HepG2 (cell line): ENCODE measurements around the gene ELP5. TPM values are rescaled to one million over a fixed set of nuclear protein-coding genes. Genes with fewer than 3 reads are reported as not detected.

Experiments
- ATAC-seq: fragments of 200-7000 bp; cut with Tn5 transposase; 3 replicates; pipeline ENCODE4 v1.9.1; 2020; ENCODE audit warnings: mild to moderate bottlenecking, moderate library complexity
- BruUV-seq: library from RNA; stranded (reverse); fragments of 400-500 nt; replicated peaks from 2 replicates; lab custom pipeline; 2021; lab: Mats Ljungman, UMichigan
- CTCF ChIA-PET: fragments of 300-600 bp; formaldehyde crosslinking; extraction: SDS; loops from one replicate; lab custom pipeline; 2021; ENCODE audit warnings: low total read pairs, inconsistent platforms, low intra/inter-chr PET ratio; lab: Yijun Ruan, JAX
- POLR2A ChIA-PET: fragments of 350-600 bp; sonication (Branson Sonifier 250); formaldehyde crosslinking; loops from one replicate; lab custom pipeline; 2020; ENCODE audit warnings: antibody characterized with exemption, inconsistent platforms; lab: Yijun Ruan, JAX
- DNase-seq: peaks from one replicate; pipeline ENCODE4 v3.0.0-alpha.2; 2015; ENCODE audit warnings: low spot score
- FAIRE-seq: peaks from 3 replicates; lab custom pipeline; 2011; peaks lifted over from hg19 to GRCh38; lab: Jason Lieb, UNC
- H2AFZ ChIP-seq: one replicate; pipeline ENCODE4 v1.6.1; 2011; ENCODE audit warnings: low read length, inconsistent platforms
- H3K27ac ChIP-seq: fragments of 300-600 bp; 3 replicates; pipeline ENCODE4 v1.8.0; 2011; ENCODE audit warnings: mixed run types, mild to moderate bottlenecking, mixed read lengths, low read length, inconsistent platforms; ENCODE audit not compliant: insufficient read depth; ENCODE audit errors: extremely low read length
- H3K27me3 ChIP-seq, 2 experiments: fragments of 200-600 bp in 1 of 2; 2 replicates in 1 of 2; 3 replicates in 1 of 2; pipeline versions ENCODE4 v1.6.0 to v1.8.0; 2011; ENCODE audit warnings: low read length in 2 of 2, mild to moderate bottlenecking in 2 of 2, moderate library complexity in 2 of 2, inconsistent platforms in 1 of 2; ENCODE audit not compliant: insufficient read depth in 2 of 2, control insufficient read depth in 1 of 2
- H3K36me3 ChIP-seq, 2 experiments: fragments of 200-600 bp in 1 of 2; replicated peaks in 1 of 2; 2 replicates in 1 of 2; 3 replicates in 1 of 2; pipeline versions ENCODE4 v1.5.1 to v1.8.0; 2011; ENCODE audit warnings: low read length in 2 of 2, inconsistent platforms in 1 of 2; ENCODE audit not compliant: insufficient read depth in 2 of 2, control insufficient read depth in 1 of 2
- H3K4me1 ChIP-seq: 2 replicates; pipeline ENCODE4 v1.5.1; 2012; ENCODE audit warnings: low read length, inconsistent platforms; ENCODE audit not compliant: insufficient read depth
- H3K4me2 ChIP-seq: 2 replicates; pipeline ENCODE4 v1.6.0; 2011; ENCODE audit warnings: low read depth, low read length, inconsistent platforms
- H3K4me3 ChIP-seq, 3 experiments: fragments of 200-600 bp in 1 of 3; sonication (generic), shearing (Covaris generic) in 1 of 3; replicated peaks in 1 of 3; 2 replicates each; pipeline ENCODE4 v1.5.1; 2011 to 2016; ENCODE audit warnings: low read length in 3 of 3, inconsistent platforms in 2 of 3, low read depth in 2 of 3, mild to moderate bottlenecking in 2 of 3, control low read depth in 1 of 3, mixed read lengths in 1 of 3; ENCODE audit not compliant: insufficient read depth in 1 of 3
- H3K79me2 ChIP-seq: one replicate; pipeline ENCODE4 v1.6.1; 2011; ENCODE audit warnings: low read length, inconsistent platforms; ENCODE audit not compliant: insufficient read depth
- H3K9ac ChIP-seq: 2 replicates; pipeline ENCODE4 v1.6.0; 2011; ENCODE audit warnings: mild to moderate bottlenecking, low read depth, low read length, inconsistent platforms; ENCODE audit not compliant: insufficient read depth
- H3K9me3 ChIP-seq: 2 replicates; pipeline ENCODE4 v1.5.1; 2012; ENCODE audit warnings: mild to moderate bottlenecking, low read length
- H4K20me1 ChIP-seq: 2 replicates; pipeline ENCODE4 v1.6.0; 2011; ENCODE audit warnings: inconsistent platforms, mild to moderate bottlenecking, low read length, moderate library complexity; ENCODE audit not compliant: insufficient read depth
- MAFK ChIP-seq, 2 experiments: IDR thresholded peaks in 1 of 2; conservative IDR thresholded peaks in 1 of 2; 2 replicates each; pipeline ENCODE4 v1.6.1; 2011; ENCODE audit warnings: improper control_type of control experiment in 2 of 2, low read length in 2 of 2
- SOX6 ChIP-seq, 2 experiments: fragments of 450-650 bp in 1 of 2; sonication (generic) in 1 of 2; formaldehyde crosslinking in 1 of 2; IDR thresholded peaks; 2 replicates each; pipeline versions ENCODE4 v1.4.0 to v1.6.1; 2017 to 2020; ENCODE audit warnings: antibody characterized with exemption in 1 of 2, mild to moderate bottlenecking in 1 of 2, missing genetic modification reagents in 1 of 2
- YEATS4 ChIP-seq: sonication (generic); formaldehyde crosslinking; IDR thresholded peaks from 2 replicates; pipeline ENCODE4 v1.4.0; 2020; ENCODE audit warnings: missing genetic modification reagents, borderline replicate concordance
- ZNF407 ChIP-seq: sonication (generic); formaldehyde crosslinking; IDR thresholded peaks from one replicate; pipeline ENCODE4 v1.5.1; 2020; ENCODE audit warnings: mild to moderate bottlenecking, missing genetic modification reagents; ENCODE audit errors: not compliant biosample characterization
- ZNF746 ChIP-seq: sonication (generic); formaldehyde crosslinking; IDR thresholded peaks from 2 replicates; pipeline ENCODE4 v1.8.0; 2022; ENCODE audit warnings: mild to moderate bottlenecking, missing genetic modification reagents
- WGBS: methylation state at CpG from one replicate; pipeline ENCODE4 v1.1.6; 2017; ENCODE audit warnings: low lambda C conversion rate; 5-methylcytosine and 5-hydroxymethylcytosine counted together
- in situ Hi-C: cut with HindIII; loops from 2 replicates; pipeline ENCODE4 v1.10.0; 2017; ENCODE audit warnings: low pct_unique_long_range_greater_than_20kb; ENCODE audit not compliant: extremely low pct_ligation_motif_present
- intact Hi-C: fragments of 100-400 bp; cut with micrococcal nuclease; formaldehyde crosslinking; loops from one replicate; pipeline ENCODE4 v1.10.0; 2022; ENCODE audit not compliant: unreplicated experiment
- polyA plus RNA-seq, 8 experiments: library from polyadenylated mRNA; depleted of rRNA in 3 of 8; stranded (reverse) in 7 of 8; unstranded in 1 of 8; fragments of >200 nt; fragmentation: Illumina TruSeq in 4 of 8; extraction: Trizol in 4 of 8; gene quantifications; 2 replicates each; pipeline versions ENCODE4 v1.2.1 to v1.2.3, GENCODE V29; 2011 to 2016; ENCODE audit warnings: low read depth in 4 of 8, missing spikeins in 1 of 8, mixed read lengths in 1 of 8; ENCODE audit not compliant: insufficient read depth in 1 of 8
- total RNA-seq, 5 experiments: library from RNA; depleted of rRNA; stranded (reverse); fragments of >200 nt; fragmentation: Illumina TruSeq; extraction: Trizol; gene quantifications; 2 replicates each; pipeline ENCODE4 v1.2.3, GENCODE V29; 2016; ENCODE audit warnings: low read depth in 1 of 5
- TF ChIP-seq, protein P1 (sequence below): sonication (generic); formaldehyde crosslinking; IDR thresholded peaks from 2 replicates; pipeline ENCODE4 v1.4.0; 2020; ENCODE audit warnings: missing genetic modification reagents

ELP5 gene
- total and polyA plus RNA-seq, 2 of the 13 experiments (the other 11 are each of a cell fraction or from before 2014, with no cell fraction given), result 67.6 to 69.8 TPM

DNA sequence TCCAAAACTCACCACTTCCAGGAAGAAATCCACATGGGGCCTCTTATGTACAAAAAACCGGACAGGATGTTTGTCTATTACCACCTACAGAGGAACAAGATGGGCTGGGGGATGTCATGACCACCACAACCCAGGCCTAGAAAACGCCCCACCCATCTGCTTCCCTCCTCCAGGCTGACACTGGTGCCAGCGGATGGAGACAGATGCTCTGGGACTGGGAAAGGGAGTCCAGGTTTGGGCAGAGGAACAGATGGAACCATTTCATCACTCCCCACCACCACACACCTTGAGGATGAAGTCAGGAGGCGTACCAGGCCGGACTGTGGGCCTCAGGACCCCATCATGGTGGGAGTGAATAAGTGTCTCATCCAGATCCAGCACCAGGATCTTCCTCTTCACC lies 5.2 kb upstream of the ELP5 start:
- Histone ChIP-seq H3K4me1 (peaks cover 28% of the 10 kb centered on the region), H3K4me2 (no peak overlapping the region), H3K79me2 (peaks cover 44% of the 10 kb centered on the region), H3K27ac (no peak overlapping the region), H3K36me3 (peaks cover 5 to 27% of the 10 kb centered on the region in 2 experiments; a peak in 4 of 5 replicates), H3K9ac (no peak overlapping the region), H2AFZ (no peak overlapping the region), H4K20me1 (no peaks in the 10 kb centered on the region), H3K9me3 (no peaks in the 10 kb centered on the region), H3K27me3 (no peaks in the 10 kb centered on the region; a peak in 1 of 5 replicates), H3K4me3 (no peak overlapping the region)
- TF ChIP-seq ZNF407 (CRISPR knock-in tag) (no peak), MAFK (conservative IDR thresholded peaks at IDR 0.05 in 1 of 2, IDR thresholded peaks at IDR 0.05 in 1 of 2; ENCODE audit: low read length in 2 of 2) (no peak), YEATS4 (CRISPR knock-in tag) (no peak), ZNF746 (CRISPR knock-in tag) (no peak), SOX6 (IDR thresholded peaks at IDR 0.05) (no peak), SOX6 (CRISPR knock-in tag; IDR thresholded peaks at IDR 0.05) (no peak)
- TF ChIP-seq, protein P1, sequence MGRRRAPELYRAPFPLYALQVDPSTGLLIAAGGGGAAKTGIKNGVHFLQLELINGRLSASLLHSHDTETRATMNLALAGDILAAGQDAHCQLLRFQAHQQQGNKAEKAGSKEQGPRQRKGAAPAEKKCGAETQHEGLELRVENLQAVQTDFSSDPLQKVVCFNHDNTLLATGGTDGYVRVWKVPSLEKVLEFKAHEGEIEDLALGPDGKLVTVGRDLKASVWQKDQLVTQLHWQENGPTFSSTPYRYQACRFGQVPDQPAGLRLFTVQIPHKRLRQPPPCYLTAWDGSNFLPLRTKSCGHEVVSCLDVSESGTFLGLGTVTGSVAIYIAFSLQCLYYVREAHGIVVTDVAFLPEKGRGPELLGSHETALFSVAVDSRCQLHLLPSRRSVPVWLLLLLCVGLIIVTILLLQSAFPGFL (CRISPR knock-in tag), result no peak
- POLR2A ChIA-PET, result no interaction called here
- ATAC-seq (no peak), DNase-seq (no peak), FAIRE-seq (no peak)
- CTCF ChIA-PET, result no interaction called here
- WGBS, result 95% methylated on average over 5 of the region's 5 CpGs
- intact Hi-C loops (no loop called here), in situ Hi-C loops (no loop called here)
- BruUV-seq, result no TSS peak
